Neural cell (in vitro differentiated cells): ENCODE results near the gene SEPTIN6. TPM values are rescaled to one million over a fixed set of nuclear protein-coding genes. Genes with fewer than 3 reads are reported as not detected.

Experiments
- H2AFZ ChIP-seq: fragments of 200-600, 300-800 bp; sonication (generic), shearing (Covaris generic); 2 replicates; pipeline ENCODE4 v1.6.0; 2014; ENCODE audit warnings: low read depth, mild to moderate bottlenecking, antibody characterized with exemption, low read length, moderate library complexity
- H3F3A ChIP-seq: fragments of 200-600 bp; shearing (Covaris generic); 2 replicates; pipeline ENCODE4 v1.6.1; 2016; ENCODE audit warnings: mild to moderate bottlenecking, moderate library complexity, mixed read lengths, antibody characterized with exemption, low read length; ENCODE audit not compliant: insufficient read depth, poor library complexity, severe bottlenecking
- H3K27ac ChIP-seq: fragments of 200-600, 300-800 bp; sonication (generic), shearing (Covaris generic); 2 replicates; pipeline ENCODE4 v1.5.1; 2014; ENCODE audit warnings: mild to moderate bottlenecking, low read length, moderate library complexity
- H3K27me3 ChIP-seq: fragments of 300-800, 200-600 bp; sonication (generic), shearing (Covaris generic); 2 replicates; pipeline ENCODE4 v1.6.0; 2014; ENCODE audit warnings: mild to moderate bottlenecking, low read depth, low read length, moderate library complexity; ENCODE audit not compliant: insufficient read depth
- H3K36me3 ChIP-seq: fragments of 300-800, 200-600 bp; sonication (generic), shearing (Covaris generic); 2 replicates; pipeline ENCODE4 v1.5.1; 2014; ENCODE audit warnings: mild to moderate bottlenecking, antibody characterized with exemption, low read length, moderate library complexity; ENCODE audit not compliant: insufficient read depth
- H3K4me2 ChIP-seq: fragments of 300-800, 200-600 bp; sonication (generic), shearing (Covaris generic); 2 replicates; pipeline ENCODE4 v1.6.0; 2014; ENCODE audit warnings: mild to moderate bottlenecking, low read length
- H3K4me3 ChIP-seq: fragments of 300-800, 200-600 bp; sonication (generic), shearing (Covaris generic); 2 replicates; pipeline ENCODE4 v1.5.1; 2014; ENCODE audit warnings: mild to moderate bottlenecking, low read length, moderate library complexity
- H3K79me2 ChIP-seq: fragments of 200-600 bp; shearing (Covaris generic); replicated peaks from 2 replicates; pipeline ENCODE4 v1.6.0; 2014; ENCODE audit warnings: mild to moderate bottlenecking, low read length, moderate library complexity; ENCODE audit not compliant: insufficient read depth
- H3K9ac ChIP-seq: fragments of 300-800, 200-600 bp; sonication (generic), shearing (Covaris generic); 2 replicates; pipeline ENCODE4 v1.6.1; 2016; ENCODE audit warnings: mild to moderate bottlenecking, low read length, mixed read lengths
- H3K9me2 ChIP-seq: fragments of 200-600 bp; shearing (Covaris generic); 2 replicates; pipeline ENCODE4 v1.6.1; 2016; ENCODE audit warnings: mild to moderate bottlenecking, low read length, mixed read lengths; ENCODE audit not compliant: insufficient read depth
- H3K9me3 ChIP-seq: fragments of 200-600, 300-800 bp; sonication (generic), shearing (Covaris generic); 2 replicates; pipeline ENCODE4 v1.6.1; 2016; ENCODE audit warnings: mild to moderate bottlenecking, mixed run types, low read length, moderate library complexity, mixed read lengths
- H4K20me1 ChIP-seq: fragments of 200-600 bp; shearing (Covaris generic); 2 replicates; pipeline ENCODE4 v1.6.1; 2016; ENCODE audit warnings: mild to moderate bottlenecking, mixed run types; ENCODE audit not compliant: insufficient read depth
- EP300 ChIP-seq: fragments of 450-650 bp; conservative IDR thresholded peaks from 2 replicates; pipeline ENCODE4 v1.6.1; 2014; ENCODE audit warnings: antibody characterized with exemption, mild to moderate bottlenecking, moderate library complexity; ENCODE audit not compliant: poor library complexity, severe bottlenecking
- EZH2 ChIP-seq: fragments of 200-600, 300-800 bp; shearing (Covaris generic), sonication (generic); IDR thresholded peaks from 2 replicates; pipeline ENCODE4 v1.6.1; 2014; ENCODE audit warnings: antibody characterized with exemption, low read length, borderline replicate concordance, mild to moderate bottlenecking; ENCODE audit not compliant: insufficient read depth, poor library complexity, severe bottlenecking
- MXI1 ChIP-seq: fragments of 450-650 bp; conservative IDR thresholded peaks from 2 replicates; pipeline ENCODE4 v1.6.1; 2014; ENCODE audit warnings: antibody characterized with exemption, mild to moderate bottlenecking; ENCODE audit not compliant: poor library complexity, severe bottlenecking
- POLR2AphosphoS5 ChIP-seq: IDR thresholded peaks from 2 replicates; pipeline ENCODE4 v1.6.1; 2012
- RAD21 ChIP-seq: fragments of 450-650 bp; conservative IDR thresholded peaks from 2 replicates; pipeline ENCODE4 v1.6.1; 2014; ENCODE audit warnings: antibody characterized with exemption, mild to moderate bottlenecking, moderate library complexity
- SMC3 ChIP-seq: fragments of 450-650 bp; conservative IDR thresholded peaks from 2 replicates; pipeline ENCODE4 v1.6.1; 2014; ENCODE audit warnings: antibody characterized with exemption, mild to moderate bottlenecking, moderate library complexity; ENCODE audit not compliant: poor library complexity
- TAF1 ChIP-seq: IDR thresholded peaks from 2 replicates; pipeline ENCODE4 v1.6.1; 2012; ENCODE audit warnings: low read depth
- polyA plus RNA-seq: library from polyadenylated mRNA; depleted of rRNA; stranded (reverse); fragments of >200 nt; gene quantifications from 2 replicates; pipeline ENCODE4 v1.2.3, GENCODE V29; 2014
- TF ChIP-seq, protein P1 (sequence below): IDR thresholded peaks from 2 replicates; pipeline ENCODE4 v1.6.1; 2012; ENCODE audit warnings: borderline replicate concordance
- TF ChIP-seq, protein P2 (sequence below): fragments of 450-650 bp; IDR thresholded peaks from 2 replicates; pipeline ENCODE4 v1.5.1; 2014; ENCODE audit warnings: antibody characterized with exemption, mild to moderate bottlenecking, moderate library complexity; ENCODE audit not compliant: poor library complexity, severe bottlenecking

The SEPTIN6 gene
- polyA plus RNA-seq, 1 donor from 2014 or later, result 155 TPM

DNA sequence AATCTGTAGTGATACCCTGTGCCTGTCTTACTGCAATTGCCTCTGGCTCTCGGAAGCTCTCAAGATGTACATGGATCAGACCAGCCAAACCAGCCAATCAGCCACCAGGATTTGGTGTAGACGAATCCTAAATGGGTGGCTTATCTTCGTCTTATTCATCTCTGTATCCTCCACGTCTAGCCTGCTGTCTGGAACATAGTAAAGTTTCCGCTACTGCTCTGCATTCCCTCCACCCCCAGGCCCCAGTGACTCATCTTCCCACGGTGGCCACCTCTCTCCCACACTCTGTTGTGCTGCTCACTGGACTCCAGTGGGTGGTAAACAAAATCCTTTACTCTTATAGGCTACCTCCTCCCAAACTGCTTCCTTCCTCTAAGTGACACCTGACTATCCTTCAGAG lies 37.8 kb downstream of the SEPTIN6 start:
- Histone ChIP-seq H4K20me1 (no peaks in the 10 kb centered on the region), H3K9ac (no peak overlapping the region), H3K4me2 (no peak overlapping the region), H3K9me2 (no peaks in the 10 kb centered on the region), H3K4me3 (no peak overlapping the region), H3K36me3 (no peaks in the 10 kb centered on the region), H2AFZ (no peak overlapping the region), H3K27me3 (no peaks in the 10 kb centered on the region), H3K27ac (no peak overlapping the region), H3K9me3 (no peaks in the 10 kb centered on the region), H3F3A (no peaks in the 10 kb centered on the region), H3K79me2 (no peaks in the 10 kb centered on the region)
- TF ChIP-seq, protein P1, sequence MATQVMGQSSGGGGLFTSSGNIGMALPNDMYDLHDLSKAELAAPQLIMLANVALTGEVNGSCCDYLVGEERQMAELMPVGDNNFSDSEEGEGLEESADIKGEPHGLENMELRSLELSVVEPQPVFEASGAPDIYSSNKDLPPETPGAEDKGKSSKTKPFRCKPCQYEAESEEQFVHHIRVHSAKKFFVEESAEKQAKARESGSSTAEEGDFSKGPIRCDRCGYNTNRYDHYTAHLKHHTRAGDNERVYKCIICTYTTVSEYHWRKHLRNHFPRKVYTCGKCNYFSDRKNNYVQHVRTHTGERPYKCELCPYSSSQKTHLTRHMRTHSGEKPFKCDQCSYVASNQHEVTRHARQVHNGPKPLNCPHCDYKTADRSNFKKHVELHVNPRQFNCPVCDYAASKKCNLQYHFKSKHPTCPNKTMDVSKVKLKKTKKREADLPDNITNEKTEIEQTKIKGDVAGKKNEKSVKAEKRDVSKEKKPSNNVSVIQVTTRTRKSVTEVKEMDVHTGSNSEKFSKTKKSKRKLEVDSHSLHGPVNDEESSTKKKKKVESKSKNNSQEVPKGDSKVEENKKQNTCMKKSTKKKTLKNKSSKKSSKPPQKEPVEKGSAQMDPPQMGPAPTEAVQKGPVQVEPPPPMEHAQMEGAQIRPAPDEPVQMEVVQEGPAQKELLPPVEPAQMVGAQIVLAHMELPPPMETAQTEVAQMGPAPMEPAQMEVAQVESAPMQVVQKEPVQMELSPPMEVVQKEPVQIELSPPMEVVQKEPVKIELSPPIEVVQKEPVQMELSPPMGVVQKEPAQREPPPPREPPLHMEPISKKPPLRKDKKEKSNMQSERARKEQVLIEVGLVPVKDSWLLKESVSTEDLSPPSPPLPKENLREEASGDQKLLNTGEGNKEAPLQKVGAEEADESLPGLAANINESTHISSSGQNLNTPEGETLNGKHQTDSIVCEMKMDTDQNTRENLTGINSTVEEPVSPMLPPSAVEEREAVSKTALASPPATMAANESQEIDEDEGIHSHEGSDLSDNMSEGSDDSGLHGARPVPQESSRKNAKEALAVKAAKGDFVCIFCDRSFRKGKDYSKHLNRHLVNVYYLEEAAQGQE, result no peak
- no peak for TF ChIP-seq EZH2
- TF ChIP-seq, protein P2, sequence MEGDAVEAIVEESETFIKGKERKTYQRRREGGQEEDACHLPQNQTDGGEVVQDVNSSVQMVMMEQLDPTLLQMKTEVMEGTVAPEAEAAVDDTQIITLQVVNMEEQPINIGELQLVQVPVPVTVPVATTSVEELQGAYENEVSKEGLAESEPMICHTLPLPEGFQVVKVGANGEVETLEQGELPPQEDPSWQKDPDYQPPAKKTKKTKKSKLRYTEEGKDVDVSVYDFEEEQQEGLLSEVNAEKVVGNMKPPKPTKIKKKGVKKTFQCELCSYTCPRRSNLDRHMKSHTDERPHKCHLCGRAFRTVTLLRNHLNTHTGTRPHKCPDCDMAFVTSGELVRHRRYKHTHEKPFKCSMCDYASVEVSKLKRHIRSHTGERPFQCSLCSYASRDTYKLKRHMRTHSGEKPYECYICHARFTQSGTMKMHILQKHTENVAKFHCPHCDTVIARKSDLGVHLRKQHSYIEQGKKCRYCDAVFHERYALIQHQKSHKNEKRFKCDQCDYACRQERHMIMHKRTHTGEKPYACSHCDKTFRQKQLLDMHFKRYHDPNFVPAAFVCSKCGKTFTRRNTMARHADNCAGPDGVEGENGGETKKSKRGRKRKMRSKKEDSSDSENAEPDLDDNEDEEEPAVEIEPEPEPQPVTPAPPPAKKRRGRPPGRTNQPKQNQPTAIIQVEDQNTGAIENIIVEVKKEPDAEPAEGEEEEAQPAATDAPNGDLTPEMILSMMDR, result no peak
- TF ChIP-seq SMC3, result no peak
- no peak for TF ChIP-seq TAF1
- no peak for TF ChIP-seq RAD21
- TF ChIP-seq MXI1, result no peak
- TF ChIP-seq POLR2AphosphoS5, result no peak
- TF ChIP-seq EP300, result no peak

DNA sequence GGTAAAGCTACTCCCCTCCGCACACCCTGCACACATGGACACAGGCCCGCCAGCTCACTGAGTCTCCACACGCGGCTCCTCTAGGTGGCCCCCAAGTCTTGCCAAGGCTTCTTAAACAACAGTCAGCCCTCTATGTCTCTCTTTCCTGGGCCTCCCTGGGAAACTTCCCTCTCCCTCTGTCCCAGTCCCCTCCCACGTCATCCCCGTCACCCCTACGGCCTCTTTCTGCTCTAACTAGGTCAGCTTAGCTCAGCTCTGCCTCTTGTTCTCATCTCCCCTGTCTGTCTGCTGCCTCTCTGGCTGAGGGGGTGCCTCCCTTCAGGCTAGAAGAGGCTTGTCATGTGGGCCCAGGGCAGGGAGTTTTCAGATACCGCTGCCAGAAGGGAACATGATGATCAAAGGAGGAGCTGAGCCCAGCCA lies 38.8 kb downstream of the SEPTIN6 start:
- Histone ChIP-seq H3K9ac (no peak overlapping the region), H2AFZ (no peak overlapping the region), H3K4me2 (no peak overlapping the region), H3K9me2 (no peaks in the 10 kb centered on the region), H3F3A (no peaks in the 10 kb centered on the region), H4K20me1 (no peaks in the 10 kb centered on the region), H3K4me3 (no peak overlapping the region), H3K79me2 (no peaks in the 10 kb centered on the region), H3K9me3 (no peaks in the 10 kb centered on the region), H3K27me3 (no peaks in the 10 kb centered on the region), H3K27ac (no peak overlapping the region), H3K36me3 (no peaks in the 10 kb centered on the region)
- no peak for TF ChIP-seq POLR2AphosphoS5
- TF ChIP-seq, protein P2, result no peak
- no peak for TF ChIP-seq RAD21
- no peak for TF ChIP-seq MXI1
- TF ChIP-seq SMC3, result no peak
- no peak for TF ChIP-seq TAF1
- TF ChIP-seq, protein P1, result no peak
